Gastrocnemius medialis (tissue), 4 donors: Measurements from ENCODE around the gene WWOX. TPM values are rescaled to one million over a fixed set of nuclear protein-coding genes. Genes with fewer than 3 reads are reported as not detected.

Source experiments
- ATAC-seq, 2 donors: fragments of 150-250 bp; one replicate each; pipeline ENCODE4 v1.9.1; 2016
- DNase-seq, 2 donors: peaks; one replicate each; pipeline ENCODE4 v3.0.0-alpha.2; 2019
- H3K27ac ChIP-seq, 4 donors: fragments of 200-600 bp; sonication (generic); 1 replicate in 1 of 4; 2 replicates in 3 of 4; pipeline ENCODE4 v1.5.1; 2016 to 2018; ENCODE audit warnings: mild to moderate bottlenecking in 2 of 4, moderate library complexity in 1 of 4
- H3K27me3 ChIP-seq, 3 donors: fragments of 200-600 bp; sonication (generic) in 2 of 3; 1 replicate in 1 of 3; 2 replicates in 2 of 3; pipeline versions ENCODE4 v1.5.1 to v1.6.0; 2016 to 2019; ENCODE audit warnings: mild to moderate bottlenecking in 1 of 3, moderate library complexity in 1 of 3
- H3K36me3 ChIP-seq, 2 donors: fragments of 200-600 bp; sonication (generic) in 1 of 2; one replicate each; pipeline ENCODE4 v1.5.1; 2017 to 2018
- H3K4me1 ChIP-seq, 2 donors: fragments of 200-600 bp; sonication (generic) in 1 of 2; one replicate each; pipeline ENCODE4 v1.5.1; 2016 to 2017; ENCODE audit warnings: mild to moderate bottlenecking in 2 of 2
- H3K4me3 ChIP-seq, 4 donors: fragments of 200-600 bp; sonication (generic) in 3 of 4; 1 replicate in 1 of 4; 2 replicates in 3 of 4; pipeline ENCODE4 v1.5.1; 2016 to 2019; ENCODE audit warnings: mild to moderate bottlenecking in 2 of 4
- H3K9me3 ChIP-seq, 3 donors: fragments of 200-600 bp; sonication (generic) in 2 of 3; 1 replicate in 1 of 3; 2 replicates in 2 of 3; pipeline ENCODE4 v1.5.1; 2016 to 2019
- CTCF ChIP-seq, 5 experiments: fragments of 450-650 bp in 3 of 5; fragments of 200-600 bp in 2 of 5; sonication (generic) in 2 of 5; IDR thresholded peaks in 4 of 5; conservative IDR thresholded peaks in 1 of 5; 1 replicate in 4 of 5; 2 replicates in 1 of 5; pipeline ENCODE4 v1.5.1; 2016 to 2019; ENCODE audit warnings: antibody characterized with exemption in 5 of 5, mild to moderate bottlenecking in 3 of 5, moderate library complexity in 3 of 5
- POLR2A ChIP-seq, 2 donors: fragments of 450-650 bp; IDR thresholded peaks; one replicate each; pipeline ENCODE4 v1.6.1; 2017; ENCODE audit warnings: antibody characterized with exemption in 2 of 2, mild to moderate bottlenecking in 2 of 2, moderate library complexity in 2 of 2
- in situ Hi-C, 4 donors: fragments of 200-750 bp; cut with MboI; loops; one replicate each; pipeline versions ENCODE4 v1.15.0 to v1.8.0; 2017; ENCODE audit warnings: low sequenced_read_pairs in 4 of 4
- intact Hi-C: fragments of 100-400 bp; cut with DNase I; formaldehyde crosslinking; loops from one replicate; pipeline ENCODE4 v1.15.1; 2023; ENCODE audit warnings: low total_unique reads
- total RNA-seq, 4 donors: library from RNA; depleted of rRNA; stranded (reverse); fragments of >200 nt; gene quantifications; one replicate each; pipeline versions ENCODE4 v1.1.0 to v1.2.3, GENCODE V29; 2016

Gene WWOX
- total RNA-seq, 4 donors from 2014 or later: 3.3 to 13.0 (median 6.0) TPM

GRCh38 chr16:78294538-78295225 is 195.2 kb downstream of the WWOX start:
- Histone ChIP-seq H3K4me3 (no peak overlapping the region), H3K27ac (no peak overlapping the region), H3K36me3 (no peaks in the 10 kb centered on the region), H3K4me1 (peaks cover 0 to 3% of the 10 kb centered on the region in 2 donors), H3K9me3 (no peaks in the 10 kb centered on the region), H3K27me3 (no peaks in the 10 kb centered on the region)
- DNase-seq: no peak
- TF ChIP-seq CTCF (IDR thresholded peaks at IDR 0.05 in 4 of 5, conservative IDR thresholded peaks at IDR 0.05 in 1 of 5) (no peak), POLR2A (IDR thresholded peaks at IDR 0.05) (no peak)
- no peak for ATAC-seq
- intact Hi-C loops: no loop called here
- in situ Hi-C loops: no loop called here

- Histone ChIP-seq H3K9me3 (no peaks in the 10 kb centered on the region), H3K27ac (no peak overlapping the region), H3K36me3 (no peaks in the 10 kb centered on the region), H3K4me3 (no peak overlapping the region), H3K4me1 (no peaks in the 10 kb centered on the region), H3K27me3 (no peaks in the 10 kb centered on the region)
- in situ Hi-C loops: no loop called here
- DNase-seq (no peak), ATAC-seq (no peak)
- TF ChIP-seq POLR2A (IDR thresholded peaks at IDR 0.05) (no peak), CTCF (IDR thresholded peaks at IDR 0.05 in 4 of 5, conservative IDR thresholded peaks at IDR 0.05 in 1 of 5) (no peak)
- intact Hi-C loops: no loop called here
Observed at GRCh38 chr16:78297066-78297666, 197.7 kb downstream of the WWOX start.

DNA sequence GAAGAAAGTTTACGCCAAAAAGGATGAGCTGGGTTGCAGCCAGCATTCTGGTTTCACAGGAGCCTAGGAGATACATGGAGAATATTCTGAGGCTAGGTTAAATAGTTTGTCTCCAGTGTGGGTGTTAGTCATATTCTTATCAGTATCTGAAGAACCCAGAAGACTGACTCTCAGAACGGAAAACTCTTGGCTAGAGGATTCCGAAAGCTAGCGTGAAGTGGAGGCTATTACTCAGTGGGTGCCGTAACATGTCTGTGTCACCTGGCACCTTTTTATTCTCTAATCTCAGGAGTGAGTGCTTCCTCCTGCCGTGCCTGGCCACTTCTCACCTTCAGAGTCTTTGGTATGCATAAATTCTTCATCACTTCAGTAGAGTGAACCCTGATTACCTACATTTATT is 199.5 kb downstream of the WWOX start:
- Histone ChIP-seq H3K9me3 (no peaks in the 10 kb centered on the region), H3K4me3 (no peak overlapping the region), H3K36me3 (no peaks in the 10 kb centered on the region), H3K27me3 (no peaks in the 10 kb centered on the region), H3K4me1 (no peaks in the 10 kb centered on the region), H3K27ac (no peak overlapping the region)
- DNase-seq (no peak), ATAC-seq (no peak)
- intact Hi-C loops (loop anchor here (2.0 kb wide), 1 partner anchor 74 kb away; no protein-coding TSS in a partner anchor), in situ Hi-C loops (no loop called here)
- TF ChIP-seq CTCF (IDR thresholded peaks at IDR 0.05 in 4 of 5, conservative IDR thresholded peaks at IDR 0.05 in 1 of 5) (no peak), POLR2A (IDR thresholded peaks at IDR 0.05) (no peak)

DNA sequence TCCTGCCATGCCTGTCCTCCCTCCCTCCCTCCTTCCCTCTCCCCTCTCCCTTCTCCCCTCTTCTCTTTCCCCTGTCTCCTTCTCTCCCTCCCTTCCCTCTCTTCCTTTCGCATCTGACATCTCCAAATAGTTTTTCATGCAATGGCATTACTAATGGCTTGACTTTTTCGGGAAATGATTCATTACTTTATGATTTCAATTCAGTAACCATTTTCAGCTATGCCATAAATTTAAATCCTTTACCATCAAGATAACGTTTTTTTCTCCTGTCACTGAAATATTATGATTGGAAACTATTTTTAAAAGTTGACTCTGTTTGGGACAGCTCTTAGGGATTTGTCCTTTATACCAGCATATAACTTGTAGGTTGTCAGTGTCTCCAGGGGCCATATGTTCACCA is 201.0 kb downstream of the WWOX start:
- in situ Hi-C loops: no loop called here

More for the DNA sequence above, 201.0 kb downstream of the WWOX start:
- no peak for ATAC-seq
- DNase-seq: no peak
- intact Hi-C loops: no loop called here
- Histone ChIP-seq H3K4me1 (no peaks in the 10 kb centered on the region), H3K4me3 (no peak overlapping the region), H3K27ac (no peak overlapping the region), H3K9me3 (no peaks in the 10 kb centered on the region), H3K36me3 (no peaks in the 10 kb centered on the region), H3K27me3 (no peaks in the 10 kb centered on the region)
- no peak for TF ChIP-seq POLR2A (IDR thresholded peaks at IDR 0.05)
- TF ChIP-seq CTCF (IDR thresholded peaks at IDR 0.05 in 4 of 5, conservative IDR thresholded peaks at IDR 0.05 in 1 of 5): no peak
